ENCODE measurements around the gene PIGM.
"Not testable (repeated sequence)": the region's sequence is repeated elsewhere in the genome, so short reads cannot be mapped to it uniquely, and the experiment has no call there.

PIGM gene

GRCh38 chr1:160068225-160068624, 36.4 kb upstream of the PIGM start:
- H3K4me3 ChIP-seq (ENCODE audit: low read length): no peak overlapping the region
- TF ChIP-seq ZNF274 (IDR thresholded peaks at IDR 0.05; ENCODE audit: low read depth, low read length): no peak

- no peak for TF ChIP-seq ZNF274 (IDR thresholded peaks at IDR 0.05; ENCODE audit: low read depth, low read length)
- H3K4me3 ChIP-seq (ENCODE audit: low read length): no peak overlapping the region
Measured at GRCh38 chr1:160066829-160067745, 35.3 kb upstream of the PIGM start.

- no peak for TF ChIP-seq ZNF274 (IDR thresholded peaks at IDR 0.05; ENCODE audit: low read depth, low read length)
- no peak overlapping the region for H3K4me3 ChIP-seq (ENCODE audit: low read length)
Measured at GRCh38 chr1:160064746-160065145, 33.0 kb upstream of the PIGM start.

GRCh38 chr1:160064164-160064563, 32.4 kb upstream of the PIGM start:
- TF ChIP-seq ZNF274 (IDR thresholded peaks at IDR 0.05; ENCODE audit: low read depth, low read length): no peak
- H3K4me3 ChIP-seq (ENCODE audit: low read length): no peak overlapping the region

GRCh38 chr1:160063176-160063575, 31.4 kb upstream of the PIGM start:
- TF ChIP-seq ZNF274 (IDR thresholded peaks at IDR 0.05; ENCODE audit: low read depth, low read length): no peak
- no peak overlapping the region for H3K4me3 ChIP-seq (ENCODE audit: low read length)

GRCh38 chr1:160062230-160062532, 30.4 kb upstream of the PIGM start:
- no peak for TF ChIP-seq ZNF274 (IDR thresholded peaks at IDR 0.05; ENCODE audit: low read depth, low read length)

GRCh38 chr1:160061369-160062229, 29.8 kb upstream of the PIGM start:
- no peak for TF ChIP-seq ZNF274 (IDR thresholded peaks at IDR 0.05; ENCODE audit: low read depth, low read length)
- no peak overlapping the region for H3K4me3 ChIP-seq (ENCODE audit: low read length)

More at GRCh38 chr1:160062230-160062532, 30.4 kb upstream of the PIGM start:
- H3K4me3 ChIP-seq (ENCODE audit: low read length): no peak overlapping the region

GRCh38 chr1:160058087-160058486, 26.3 kb upstream of the PIGM start:
- no peak for TF ChIP-seq ZNF274 (IDR thresholded peaks at IDR 0.05; ENCODE audit: low read depth, low read length)

GRCh38 chr1:160056648-160057169, 24.9 kb upstream of the PIGM start:
- TF ChIP-seq ZNF274 (IDR thresholded peaks at IDR 0.05; ENCODE audit: low read depth, low read length): no peak

More at GRCh38 chr1:160058087-160058486, 26.3 kb upstream of the PIGM start:
- H3K4me3 ChIP-seq (ENCODE audit: low read length): no peak overlapping the region

GRCh38 chr1:160053548-160054365, 22.0 kb upstream of the PIGM start:
- no peak for TF ChIP-seq ZNF274 (IDR thresholded peaks at IDR 0.05; ENCODE audit: low read depth, low read length)
- no peak overlapping the region for H3K4me3 ChIP-seq (ENCODE audit: low read length)

More at GRCh38 chr1:160056648-160057169, 24.9 kb upstream of the PIGM start:
- no peak overlapping the region for H3K4me3 ChIP-seq (ENCODE audit: low read length)

- no peak overlapping the region for H3K4me3 ChIP-seq (ENCODE audit: low read length)
- no peak for TF ChIP-seq ZNF274 (IDR thresholded peaks at IDR 0.05; ENCODE audit: low read depth, low read length)
Measured at GRCh38 chr1:160052936-160053335, 21.1 kb upstream of the PIGM start.

- H3K4me3 ChIP-seq (ENCODE audit: low read length): no peak overlapping the region
- TF ChIP-seq ZNF274 (IDR thresholded peaks at IDR 0.05; ENCODE audit: low read depth, low read length): no peak
Measured at GRCh38 chr1:160050619-160051018, 18.8 kb upstream of the PIGM start.

GRCh38 chr1:160050182-160050581, 18.4 kb upstream of the PIGM start:
- not testable (repeated sequence) for H3K4me3 ChIP-seq (ENCODE audit: low read length)

- no peak for TF ChIP-seq ZNF274 (IDR thresholded peaks at IDR 0.05; ENCODE audit: low read depth, low read length)
- no peak overlapping the region for H3K4me3 ChIP-seq (ENCODE audit: low read length)
Measured at GRCh38 chr1:160049101-160049500, 17.3 kb upstream of the PIGM start.
